Loucy (cell line): ENCODE results near the gene FGF22.

Experiments used
- EZH2phosphoT487 ChIP-seq: fragments of 200-600 bp; IDR thresholded peaks from 2 replicates; pipeline ENCODE4 v1.6.1; 2018; ENCODE audit warnings: antibody characterized with exemption, mild to moderate bottlenecking, moderate library complexity, borderline replicate concordance
- TF ChIP-seq, protein P1 (sequence below): fragments of 200-600 bp; sonication (generic); conservative IDR thresholded peaks from 2 replicates; pipeline ENCODE4 v1.5.1; 2014; ENCODE audit warnings: mild to moderate bottlenecking, antibody characterized with exemption, low read length

DNA sequence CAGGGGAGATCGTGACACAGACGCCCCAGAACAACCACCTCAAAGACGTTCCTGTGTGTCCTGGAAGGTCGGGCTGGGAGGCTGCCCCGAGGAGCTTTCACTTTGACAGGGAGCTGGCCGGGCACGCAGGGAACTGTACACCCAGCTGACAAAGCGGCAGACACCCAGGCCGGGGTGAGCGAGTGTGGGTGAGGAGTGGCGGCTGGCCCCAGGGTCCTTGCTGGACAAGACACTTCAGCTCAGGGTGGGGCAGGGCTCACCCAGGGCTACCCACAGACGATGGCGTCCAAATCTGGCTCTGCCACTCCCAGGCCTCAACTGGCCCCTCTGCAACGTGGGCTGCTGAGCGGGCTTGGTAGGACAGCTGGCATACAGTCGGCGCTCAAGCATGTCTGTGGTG lies 2.0 kb downstream of the FGF22 start:
- TF ChIP-seq, protein P1, sequence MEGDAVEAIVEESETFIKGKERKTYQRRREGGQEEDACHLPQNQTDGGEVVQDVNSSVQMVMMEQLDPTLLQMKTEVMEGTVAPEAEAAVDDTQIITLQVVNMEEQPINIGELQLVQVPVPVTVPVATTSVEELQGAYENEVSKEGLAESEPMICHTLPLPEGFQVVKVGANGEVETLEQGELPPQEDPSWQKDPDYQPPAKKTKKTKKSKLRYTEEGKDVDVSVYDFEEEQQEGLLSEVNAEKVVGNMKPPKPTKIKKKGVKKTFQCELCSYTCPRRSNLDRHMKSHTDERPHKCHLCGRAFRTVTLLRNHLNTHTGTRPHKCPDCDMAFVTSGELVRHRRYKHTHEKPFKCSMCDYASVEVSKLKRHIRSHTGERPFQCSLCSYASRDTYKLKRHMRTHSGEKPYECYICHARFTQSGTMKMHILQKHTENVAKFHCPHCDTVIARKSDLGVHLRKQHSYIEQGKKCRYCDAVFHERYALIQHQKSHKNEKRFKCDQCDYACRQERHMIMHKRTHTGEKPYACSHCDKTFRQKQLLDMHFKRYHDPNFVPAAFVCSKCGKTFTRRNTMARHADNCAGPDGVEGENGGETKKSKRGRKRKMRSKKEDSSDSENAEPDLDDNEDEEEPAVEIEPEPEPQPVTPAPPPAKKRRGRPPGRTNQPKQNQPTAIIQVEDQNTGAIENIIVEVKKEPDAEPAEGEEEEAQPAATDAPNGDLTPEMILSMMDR: no peak
- TF ChIP-seq EZH2phosphoT487: no peak
